GM18505 (cell line): Measurements from ENCODE around the gene SHANK2.

Experiments
- ATAC-seq: cut with Tn5 transposase; IDR thresholded peaks from one replicate; pipeline ENCODE4 v1.9.1; 2021; ENCODE audit not compliant: unreplicated experiment
- POLR2A ChIP-seq: IDR thresholded peaks from 4 replicates; pipeline ENCODE4 v1.6.1; 2011; ENCODE audit warnings: borderline replicate concordance; ENCODE audit not compliant: insufficient read depth, insufficient read length; ENCODE audit errors: extremely low read depth

SHANK2 gene

GRCh38 chr11:71255323-71255722 lies 2.9 kb upstream of the SHANK2 start:
- TF ChIP-seq POLR2A, result no peak
- ATAC-seq, result no peak

- TF ChIP-seq POLR2A, result no peak
- no peak for ATAC-seq
Measured at GRCh38 chr11:71253794-71254193, 1.4 kb upstream of the SHANK2 start.

- ATAC-seq, result no peak
- TF ChIP-seq POLR2A, result no peak
Measured at GRCh38 chr11:71252770-71253730, 673 bp upstream of the SHANK2 start.

- ATAC-seq, result no peak
- TF ChIP-seq POLR2A, result no peak
Measured at GRCh38 chr11:71251761-71252268, 562 bp downstream of the SHANK2 start.

GRCh38 chr11:71251151-71251721 lies 1.1 kb downstream of the SHANK2 start:
- TF ChIP-seq POLR2A, result no peak
- ATAC-seq, result no peak

- ATAC-seq, result no peak
Measured at GRCh38 chr11:71250523-71251150, 1.7 kb downstream of the SHANK2 start.

GRCh38 chr11:71249301-71249700 lies 3.1 kb downstream of the SHANK2 start:
- TF ChIP-seq POLR2A, result no peak
- ATAC-seq, result no peak

More at GRCh38 chr11:71250523-71251150, 1.7 kb downstream of the SHANK2 start:
- no peak for TF ChIP-seq POLR2A

- TF ChIP-seq POLR2A, result no peak
- no peak for ATAC-seq
Measured at GRCh38 chr11:71248656-71249055, 3.7 kb downstream of the SHANK2 start.

- no peak for TF ChIP-seq POLR2A
- no peak for ATAC-seq
Measured at GRCh38 chr11:71248251-71248570, 4.2 kb downstream of the SHANK2 start.

- no peak for TF ChIP-seq POLR2A
- ATAC-seq, result no peak
Measured at GRCh38 chr11:71247551-71248250, 4.7 kb downstream of the SHANK2 start.

GRCh38 chr11:71246559-71246958 lies 5.8 kb downstream of the SHANK2 start:
- no peak for ATAC-seq
- no peak for TF ChIP-seq POLR2A

GRCh38 chr11:71245601-71246391 lies 6.6 kb downstream of the SHANK2 start:
- TF ChIP-seq POLR2A, result no peak
- ATAC-seq, result no peak
